OCI-LY7 (cell line): ENCODE data around the gene ANKDD1A.

Experiments
- EZH2phosphoT487 ChIP-seq: fragments of 200-600 bp; sonication (generic); IDR thresholded peaks from 2 replicates; pipeline ENCODE4 v1.6.1; 2018; ENCODE audit warnings: low read depth, borderline replicate concordance, mild to moderate bottlenecking, mixed run types, antibody characterized with exemption, low read length, moderate library complexity, mixed read lengths
- TF ChIP-seq, protein P1 (sequence below): fragments of 200-600 bp; sonication (generic); conservative IDR thresholded peaks from 2 replicates; pipeline ENCODE4 v1.5.1; 2014; ENCODE audit warnings: mild to moderate bottlenecking, antibody characterized with exemption, low read length, moderate library complexity, mixed read lengths

DNA sequence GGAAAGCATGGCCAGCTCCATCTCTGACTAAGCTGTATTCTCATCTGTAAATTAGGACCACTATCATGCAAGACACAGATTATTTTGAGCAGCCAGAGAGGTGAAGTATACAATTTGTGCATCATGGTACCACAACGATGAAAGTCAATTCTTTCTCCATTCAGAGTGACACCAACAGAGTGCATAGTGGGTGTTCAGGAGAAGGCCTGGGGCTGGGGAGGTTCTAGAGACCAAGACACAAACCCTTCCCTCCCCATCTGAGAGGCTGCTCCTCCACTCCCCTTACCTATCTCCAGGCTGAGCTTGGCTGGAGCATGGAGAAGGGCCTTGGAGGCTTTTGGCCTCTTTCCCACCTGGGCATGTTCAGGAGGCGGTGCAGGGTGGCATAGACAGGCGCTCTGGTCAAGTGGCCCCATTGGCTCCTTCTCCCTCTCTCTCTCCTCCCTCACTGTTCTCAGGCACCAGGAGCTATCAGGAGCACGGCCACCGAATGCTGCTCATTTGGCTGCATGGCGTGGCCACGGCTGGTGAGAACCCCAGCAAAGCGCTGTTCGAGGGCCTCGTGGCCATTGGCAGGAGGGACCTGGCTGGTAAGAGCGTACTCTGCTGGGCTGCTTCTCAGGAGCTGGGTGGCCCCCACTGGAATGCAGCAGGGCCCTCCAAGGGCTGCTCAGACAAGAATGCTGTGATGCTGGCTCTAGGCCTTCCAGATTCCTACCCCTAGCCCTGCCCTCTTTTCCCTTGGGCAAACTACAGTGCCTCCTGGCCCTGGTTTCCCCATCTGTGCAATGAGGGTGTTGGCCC lies 37.9 kb downstream of the ANKDD1A start:
- TF ChIP-seq, protein P1, sequence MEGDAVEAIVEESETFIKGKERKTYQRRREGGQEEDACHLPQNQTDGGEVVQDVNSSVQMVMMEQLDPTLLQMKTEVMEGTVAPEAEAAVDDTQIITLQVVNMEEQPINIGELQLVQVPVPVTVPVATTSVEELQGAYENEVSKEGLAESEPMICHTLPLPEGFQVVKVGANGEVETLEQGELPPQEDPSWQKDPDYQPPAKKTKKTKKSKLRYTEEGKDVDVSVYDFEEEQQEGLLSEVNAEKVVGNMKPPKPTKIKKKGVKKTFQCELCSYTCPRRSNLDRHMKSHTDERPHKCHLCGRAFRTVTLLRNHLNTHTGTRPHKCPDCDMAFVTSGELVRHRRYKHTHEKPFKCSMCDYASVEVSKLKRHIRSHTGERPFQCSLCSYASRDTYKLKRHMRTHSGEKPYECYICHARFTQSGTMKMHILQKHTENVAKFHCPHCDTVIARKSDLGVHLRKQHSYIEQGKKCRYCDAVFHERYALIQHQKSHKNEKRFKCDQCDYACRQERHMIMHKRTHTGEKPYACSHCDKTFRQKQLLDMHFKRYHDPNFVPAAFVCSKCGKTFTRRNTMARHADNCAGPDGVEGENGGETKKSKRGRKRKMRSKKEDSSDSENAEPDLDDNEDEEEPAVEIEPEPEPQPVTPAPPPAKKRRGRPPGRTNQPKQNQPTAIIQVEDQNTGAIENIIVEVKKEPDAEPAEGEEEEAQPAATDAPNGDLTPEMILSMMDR = no peak
- no peak for TF ChIP-seq EZH2phosphoT487
